Upper lobe of left lung (tissue), 4 donors: ENCODE results near the gene CEACAM20.

ENCODE experiments used
- EP300 ChIP-seq, 4 donors: sonication (generic); formaldehyde crosslinking; IDR thresholded peaks; one replicate each; pipeline ENCODE4 v1.5.1; 2017; ENCODE audit warnings: antibody characterized with exemption in 4 of 4, control low read depth in 2 of 4
- TF ChIP-seq, protein P1 (sequence below), 6 experiments: fragments of 450-650 bp in 4 of 6; fragments of 200-600 bp in 2 of 6; sonication (generic) in 2 of 6; IDR thresholded peaks; one replicate each; pipeline ENCODE4 v1.5.1; 2016 to 2019; ENCODE audit warnings: antibody characterized with exemption in 6 of 6

DNA sequence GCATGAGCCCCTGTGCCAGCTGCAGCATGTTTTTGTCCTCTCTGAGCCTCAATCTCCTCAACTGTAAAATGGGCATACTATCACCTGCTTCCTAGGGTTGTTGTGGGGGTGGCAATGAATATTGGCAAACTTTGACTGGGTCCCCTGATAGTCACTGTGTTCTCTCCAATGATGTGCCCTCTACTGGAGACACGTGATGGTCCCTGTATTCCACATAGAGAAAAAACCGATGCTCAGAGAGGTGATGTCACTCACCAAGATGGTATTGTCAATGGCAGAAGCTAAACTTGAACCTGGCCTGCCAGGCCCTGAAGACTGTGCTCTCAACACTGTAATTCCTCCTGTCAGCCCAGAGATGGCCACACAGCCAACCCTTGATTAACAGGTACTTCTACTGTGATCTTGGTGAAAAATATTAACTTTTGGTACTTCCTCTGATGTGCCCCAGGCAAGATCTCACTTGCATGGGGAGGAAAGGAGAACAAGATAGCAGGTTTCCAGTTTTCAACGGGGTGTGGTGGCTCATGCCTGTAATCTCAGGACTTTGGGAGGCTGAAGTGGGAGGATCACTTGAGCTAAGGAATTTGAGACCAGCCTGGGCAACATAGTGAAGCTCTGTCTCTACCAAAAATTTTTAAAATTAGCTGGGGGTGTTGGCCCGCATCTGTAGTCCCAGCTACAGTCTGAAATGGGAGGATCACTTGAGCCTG lies 3.6 kb downstream of the CEACAM20 start:
- TF ChIP-seq, protein P1, sequence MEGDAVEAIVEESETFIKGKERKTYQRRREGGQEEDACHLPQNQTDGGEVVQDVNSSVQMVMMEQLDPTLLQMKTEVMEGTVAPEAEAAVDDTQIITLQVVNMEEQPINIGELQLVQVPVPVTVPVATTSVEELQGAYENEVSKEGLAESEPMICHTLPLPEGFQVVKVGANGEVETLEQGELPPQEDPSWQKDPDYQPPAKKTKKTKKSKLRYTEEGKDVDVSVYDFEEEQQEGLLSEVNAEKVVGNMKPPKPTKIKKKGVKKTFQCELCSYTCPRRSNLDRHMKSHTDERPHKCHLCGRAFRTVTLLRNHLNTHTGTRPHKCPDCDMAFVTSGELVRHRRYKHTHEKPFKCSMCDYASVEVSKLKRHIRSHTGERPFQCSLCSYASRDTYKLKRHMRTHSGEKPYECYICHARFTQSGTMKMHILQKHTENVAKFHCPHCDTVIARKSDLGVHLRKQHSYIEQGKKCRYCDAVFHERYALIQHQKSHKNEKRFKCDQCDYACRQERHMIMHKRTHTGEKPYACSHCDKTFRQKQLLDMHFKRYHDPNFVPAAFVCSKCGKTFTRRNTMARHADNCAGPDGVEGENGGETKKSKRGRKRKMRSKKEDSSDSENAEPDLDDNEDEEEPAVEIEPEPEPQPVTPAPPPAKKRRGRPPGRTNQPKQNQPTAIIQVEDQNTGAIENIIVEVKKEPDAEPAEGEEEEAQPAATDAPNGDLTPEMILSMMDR (IDR thresholded peaks at IDR 0.05), result no peak
- TF ChIP-seq EP300 (IDR thresholded peaks at IDR 0.05), result no peak
